DND-41 (cell line): Measurements from ENCODE around the gene UROC1.

Experiments
- ATAC-seq: fragments of 200-7000 bp; cut with Tn5 transposase; 3 replicates; pipeline ENCODE4 v1.9.1; 2021; ENCODE audit warnings: low read depth; ENCODE audit not compliant: insufficient read depth
- DNase-seq: peaks from one replicate; pipeline ENCODE4 v3.0.0-alpha.2; 2020
- H2AFZ ChIP-seq: 2 replicates; pipeline ENCODE4 v1.6.0; 2012; ENCODE audit warnings: low read depth, low read length
- H3K27ac ChIP-seq: 2 replicates; pipeline ENCODE4 v1.5.1; 2012; ENCODE audit warnings: low read length, inconsistent platforms
- H3K27me3 ChIP-seq: fragments of 200-600 bp; sonication (generic); 2 replicates; pipeline ENCODE4 v1.6.0; 2012; ENCODE audit warnings: low read length, mild to moderate bottlenecking, inconsistent platforms; ENCODE audit not compliant: insufficient read depth, poor library complexity
- H3K36me3 ChIP-seq: 2 replicates; pipeline ENCODE4 v1.5.1; 2012; ENCODE audit warnings: low read length, inconsistent platforms; ENCODE audit not compliant: insufficient read depth
- H3K4me1 ChIP-seq: 2 replicates; pipeline ENCODE4 v1.5.1; 2012; ENCODE audit warnings: mild to moderate bottlenecking, low read length; ENCODE audit not compliant: insufficient read depth
- H3K4me2 ChIP-seq: 2 replicates; pipeline ENCODE4 v1.6.0; 2012; ENCODE audit warnings: mild to moderate bottlenecking, moderate library complexity, low read length, inconsistent platforms; ENCODE audit not compliant: insufficient read depth
- H3K4me3 ChIP-seq, 2 experiments: fragments of 200-600 bp in 1 of 2; shearing (Covaris generic) in 1 of 2; 2 replicates each; pipeline ENCODE4 v1.5.1; 2012 to 2016; ENCODE audit warnings: inconsistent platforms in 2 of 2, low read length in 2 of 2, mild to moderate bottlenecking in 2 of 2, low read depth in 1 of 2, moderate library complexity in 1 of 2
- H3K79me2 ChIP-seq: 2 replicates; pipeline ENCODE4 v1.6.0; 2012; ENCODE audit warnings: low read length, inconsistent platforms; ENCODE audit not compliant: insufficient read depth
- H3K9ac ChIP-seq: 2 replicates; pipeline ENCODE4 v1.6.0; 2012; ENCODE audit warnings: low read depth, mild to moderate bottlenecking, inconsistent platforms, low read length, moderate library complexity
- H3K9me3 ChIP-seq: 2 replicates; pipeline ENCODE4 v1.5.1; 2012; ENCODE audit warnings: low read length, moderate library complexity, mild to moderate bottlenecking, inconsistent platforms; ENCODE audit not compliant: insufficient read depth, severe bottlenecking
- H4K20me1 ChIP-seq: 2 replicates; pipeline ENCODE4 v1.6.0; 2012; ENCODE audit warnings: low read length; ENCODE audit not compliant: insufficient read depth
- EZH2 ChIP-seq: IDR thresholded peaks from 3 replicates; pipeline ENCODE4 v1.6.1; 2012; ENCODE audit warnings: borderline replicate concordance, low read depth, mild to moderate bottlenecking, moderate library complexity, low read length, inconsistent platforms; ENCODE audit not compliant: severe bottlenecking
- TF ChIP-seq, protein P1 (sequence below): IDR thresholded peaks from 2 replicates; pipeline ENCODE4 v1.5.1; 2012; ENCODE audit warnings: borderline replicate concordance, low read length, moderate library complexity, mild to moderate bottlenecking; ENCODE audit not compliant: poor library complexity, severe bottlenecking; ENCODE audit errors: extremely low read depth

UROC1 gene

DNA sequence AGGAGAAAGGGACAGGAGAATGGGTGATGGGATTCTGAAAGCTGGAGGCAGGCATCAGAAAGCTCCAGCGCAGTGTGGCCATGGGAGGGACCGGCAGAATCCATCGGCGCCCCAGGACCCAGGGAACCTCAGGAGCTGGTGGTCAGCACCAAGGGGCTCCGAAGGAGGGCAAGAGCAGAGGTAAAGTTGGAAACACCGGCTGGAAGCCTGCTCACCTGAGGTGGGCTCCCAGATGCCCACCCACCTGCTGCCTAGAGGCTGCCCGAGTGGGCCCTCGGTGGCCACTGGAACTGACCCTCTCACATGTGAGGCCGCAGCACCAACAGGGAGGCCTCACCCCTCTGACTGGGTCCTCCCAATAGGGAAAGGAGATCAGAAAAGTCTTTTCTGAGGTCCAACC is 31.6 kb downstream of the UROC1 start:
- no peaks in the 10 kb centered on the region for H3K79me2 ChIP-seq
- DNase-seq: no peak
- H3K4me1 ChIP-seq: peaks cover 8% of the 10 kb centered on the region
- no peaks in the 10 kb centered on the region for H4K20me1 ChIP-seq
- H3K27me3 ChIP-seq: no peaks in the 10 kb centered on the region
- TF ChIP-seq EZH2: no peak
- TF ChIP-seq, protein P1, sequence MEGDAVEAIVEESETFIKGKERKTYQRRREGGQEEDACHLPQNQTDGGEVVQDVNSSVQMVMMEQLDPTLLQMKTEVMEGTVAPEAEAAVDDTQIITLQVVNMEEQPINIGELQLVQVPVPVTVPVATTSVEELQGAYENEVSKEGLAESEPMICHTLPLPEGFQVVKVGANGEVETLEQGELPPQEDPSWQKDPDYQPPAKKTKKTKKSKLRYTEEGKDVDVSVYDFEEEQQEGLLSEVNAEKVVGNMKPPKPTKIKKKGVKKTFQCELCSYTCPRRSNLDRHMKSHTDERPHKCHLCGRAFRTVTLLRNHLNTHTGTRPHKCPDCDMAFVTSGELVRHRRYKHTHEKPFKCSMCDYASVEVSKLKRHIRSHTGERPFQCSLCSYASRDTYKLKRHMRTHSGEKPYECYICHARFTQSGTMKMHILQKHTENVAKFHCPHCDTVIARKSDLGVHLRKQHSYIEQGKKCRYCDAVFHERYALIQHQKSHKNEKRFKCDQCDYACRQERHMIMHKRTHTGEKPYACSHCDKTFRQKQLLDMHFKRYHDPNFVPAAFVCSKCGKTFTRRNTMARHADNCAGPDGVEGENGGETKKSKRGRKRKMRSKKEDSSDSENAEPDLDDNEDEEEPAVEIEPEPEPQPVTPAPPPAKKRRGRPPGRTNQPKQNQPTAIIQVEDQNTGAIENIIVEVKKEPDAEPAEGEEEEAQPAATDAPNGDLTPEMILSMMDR: no peak
- no peak overlapping the region for H3K9ac ChIP-seq
- H3K27ac ChIP-seq: no peak overlapping the region
- H3K9me3 ChIP-seq: no peaks in the 10 kb centered on the region
- H2AFZ ChIP-seq: no peak overlapping the region
- no peak for ATAC-seq
- H3K4me3 ChIP-seq: no peak overlapping the region
- H3K36me3 ChIP-seq: no peaks in the 10 kb centered on the region
- H3K4me2 ChIP-seq: no peak overlapping the region

- no peaks in the 10 kb centered on the region for H3K36me3 ChIP-seq
- H2AFZ ChIP-seq: no peak overlapping the region
- H3K9me3 ChIP-seq: no peaks in the 10 kb centered on the region
- no peak for ATAC-seq
- DNase-seq: no peak
- peaks cover 8% of the 10 kb centered on the region for H3K4me1 ChIP-seq
- H3K4me3 ChIP-seq: no peak overlapping the region
- no peak overlapping the region for H3K27ac ChIP-seq
- H3K79me2 ChIP-seq: no peaks in the 10 kb centered on the region
- H3K27me3 ChIP-seq: no peaks in the 10 kb centered on the region
- H3K9ac ChIP-seq: no peak overlapping the region
- H3K4me2 ChIP-seq: no peak overlapping the region
- no peaks in the 10 kb centered on the region for H4K20me1 ChIP-seq
- no peak for TF ChIP-seq EZH2
- TF ChIP-seq, protein P1: no peak
Measured at GRCh38 chr3:126485176-126485897, 32.2 kb downstream of the UROC1 start.

DNA sequence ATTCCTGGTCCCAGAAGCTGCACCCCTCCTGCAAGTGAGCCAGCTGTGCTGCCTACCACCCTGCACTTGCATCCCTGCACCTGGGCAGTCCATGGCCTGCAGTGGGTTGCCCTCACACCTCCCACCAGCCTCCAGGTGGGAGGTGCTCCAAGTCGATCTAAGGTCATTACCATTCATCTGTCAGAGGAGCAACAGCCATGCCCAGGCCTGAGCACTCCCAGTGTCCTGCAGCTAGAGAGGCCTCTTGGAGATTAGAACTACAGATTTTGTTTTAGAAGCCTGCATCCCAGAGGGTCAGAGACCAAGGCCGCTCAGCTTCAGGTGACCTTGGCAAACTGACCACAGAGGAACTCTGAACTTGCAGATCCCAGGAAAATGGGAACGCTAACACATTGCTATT is 32.9 kb downstream of the UROC1 start:
- ATAC-seq: no peak

More for the DNA sequence above, 32.9 kb downstream of the UROC1 start:
- no peak for DNase-seq
- H3K79me2 ChIP-seq: no peaks in the 10 kb centered on the region
- TF ChIP-seq EZH2: no peak
- TF ChIP-seq, protein P1: no peak
- no peak overlapping the region for H3K27ac ChIP-seq
- no peak overlapping the region for H3K4me3 ChIP-seq
- no peak overlapping the region for H2AFZ ChIP-seq
- peaks cover 8% of the 10 kb centered on the region for H3K4me1 ChIP-seq
- H3K27me3 ChIP-seq: no peaks in the 10 kb centered on the region
- no peaks in the 10 kb centered on the region for H3K9me3 ChIP-seq
- no peak overlapping the region for H3K9ac ChIP-seq
- no peak overlapping the region for H3K4me2 ChIP-seq
- no peaks in the 10 kb centered on the region for H4K20me1 ChIP-seq
- no peaks in the 10 kb centered on the region for H3K36me3 ChIP-seq
